Astrocyte (in vitro differentiated cells and primary cell): ENCODE results near the gene LAMA3.

Experiments
- CTCF ChIP-seq: IDR thresholded peaks from 2 replicates; pipeline ENCODE4 v1.5.1; 2011; ENCODE audit warnings: low read depth, mild to moderate bottlenecking, inconsistent platforms, low read length, moderate library complexity; ENCODE audit not compliant: insufficient read depth
- EZH2 ChIP-seq: IDR thresholded peaks from 2 replicates; pipeline ENCODE4 v1.6.1; 2012; ENCODE audit warnings: mild to moderate bottlenecking, low read length, inconsistent platforms; ENCODE audit not compliant: insufficient read depth

GRCh38 chr18:23906658-23907057 lies 217.4 kb downstream of the LAMA3 start:
- TF ChIP-seq EZH2, result no peak
- no peak for TF ChIP-seq CTCF
